Measurements from ENCODE around the gene SHOX.

DNA sequence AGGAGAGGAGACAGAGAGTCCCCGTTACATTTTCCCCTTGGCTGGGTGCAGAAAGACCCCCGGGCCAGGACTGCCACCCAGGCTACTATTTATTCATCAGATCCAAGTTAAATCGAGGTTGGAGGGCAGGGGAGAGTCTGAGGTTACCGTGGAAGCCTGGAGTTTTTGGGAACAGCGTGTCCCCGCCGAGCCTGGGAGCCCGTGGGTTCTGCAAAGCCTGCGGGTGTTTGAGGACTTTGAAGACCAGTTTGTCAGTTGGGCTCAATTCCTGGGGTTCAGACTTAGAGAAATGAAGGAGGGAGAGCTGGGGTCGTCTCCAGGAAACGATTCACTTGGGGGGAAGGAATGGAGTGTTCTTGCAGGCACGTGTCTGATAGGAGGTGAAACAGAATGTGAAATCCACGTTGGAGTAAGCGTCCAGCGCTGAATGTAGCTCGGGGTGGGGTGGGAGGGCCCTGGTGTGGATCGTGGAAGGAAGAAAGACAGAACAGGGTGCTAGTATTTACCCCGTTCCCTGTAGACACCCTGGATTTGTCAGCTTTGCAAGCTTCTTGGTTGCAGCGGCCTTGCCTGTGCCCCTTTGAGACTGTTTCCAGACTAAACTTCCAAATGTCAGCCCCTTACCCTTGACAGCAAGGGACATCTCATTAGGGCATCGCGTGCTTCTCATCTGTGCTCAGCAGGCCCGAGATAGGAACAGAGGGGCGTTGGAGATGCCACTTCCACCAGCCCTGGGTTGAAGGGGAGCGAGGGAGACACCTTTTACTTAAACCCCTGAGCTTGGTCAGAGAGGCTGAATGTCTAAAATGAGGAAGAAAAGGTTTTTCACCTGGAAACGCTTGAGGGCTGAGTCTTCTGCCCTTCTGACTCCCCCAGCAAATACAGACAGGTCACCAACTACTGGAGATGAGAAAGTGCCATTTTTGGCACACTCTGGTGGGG lies 2.7 kb downstream of the SHOX start:
- TF ChIP-seq, protein P1, sequence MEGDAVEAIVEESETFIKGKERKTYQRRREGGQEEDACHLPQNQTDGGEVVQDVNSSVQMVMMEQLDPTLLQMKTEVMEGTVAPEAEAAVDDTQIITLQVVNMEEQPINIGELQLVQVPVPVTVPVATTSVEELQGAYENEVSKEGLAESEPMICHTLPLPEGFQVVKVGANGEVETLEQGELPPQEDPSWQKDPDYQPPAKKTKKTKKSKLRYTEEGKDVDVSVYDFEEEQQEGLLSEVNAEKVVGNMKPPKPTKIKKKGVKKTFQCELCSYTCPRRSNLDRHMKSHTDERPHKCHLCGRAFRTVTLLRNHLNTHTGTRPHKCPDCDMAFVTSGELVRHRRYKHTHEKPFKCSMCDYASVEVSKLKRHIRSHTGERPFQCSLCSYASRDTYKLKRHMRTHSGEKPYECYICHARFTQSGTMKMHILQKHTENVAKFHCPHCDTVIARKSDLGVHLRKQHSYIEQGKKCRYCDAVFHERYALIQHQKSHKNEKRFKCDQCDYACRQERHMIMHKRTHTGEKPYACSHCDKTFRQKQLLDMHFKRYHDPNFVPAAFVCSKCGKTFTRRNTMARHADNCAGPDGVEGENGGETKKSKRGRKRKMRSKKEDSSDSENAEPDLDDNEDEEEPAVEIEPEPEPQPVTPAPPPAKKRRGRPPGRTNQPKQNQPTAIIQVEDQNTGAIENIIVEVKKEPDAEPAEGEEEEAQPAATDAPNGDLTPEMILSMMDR (IDR thresholded peaks at IDR 0.05; ENCODE audit: low read depth, low read length, poor library complexity, severe bottlenecking) = no peak
- no peak for TF ChIP-seq EZH2phosphoT487 (IDR thresholded peaks at IDR 0.05; ENCODE audit: borderline replicate concordance, low read length)

Measured in DOHH2 (cell line).